ENCODE data around the gene PDE8A.

PDE8A gene

GRCh38 chr15:85024509-85025336 is 43.1 kb downstream of the PDE8A start:
- no peaks in the 10 kb centered on the region for H3K36me3 ChIP-seq (ENCODE audit: control insufficient read depth, insufficient read depth, low read length)
- peak overlapping the region; percentile 69 for H3K18ac ChIP-seq (ENCODE audit: low read length)
- H3K9ac ChIP-seq (ENCODE audit: low read length) = no peak overlapping the region
- WGBS (ENCODE audit: extremely low coverage, insufficient coverage, low lambda C conversion rate) = no CpG with 5 or more reads among the region's 4 CpGs
- no peak overlapping the region for H3K23ac ChIP-seq (ENCODE audit: low read length)
- H2BK120ac ChIP-seq (ENCODE audit: low read depth, low read length) = no peak overlapping the region
- no peak overlapping the region for H4K5ac ChIP-seq (ENCODE audit: low read length)
- H3K79me1 ChIP-seq (ENCODE audit: low read length) = peaks cover 6% of the 10 kb centered on the region
- H2AK5ac ChIP-seq (ENCODE audit: low read length) = no peak overlapping the region
- H2BK15ac ChIP-seq (replicated peaks; ENCODE audit: low read depth) = no peak overlapping the region
- no peak overlapping the region for H3K4me3 ChIP-seq (ENCODE audit: low read length)
- peak overlapping the region; percentile 46 for H3K4ac ChIP-seq (ENCODE audit: low read depth, low read length)
- no peaks in the 10 kb centered on the region for H3K79me2 ChIP-seq (ENCODE audit: control insufficient read depth, insufficient read depth, low read length)
- no peaks in the 10 kb centered on the region for H3K27me3 ChIP-seq (ENCODE audit: insufficient read depth, low read length, poor library complexity)
- no peak overlapping the region for H2BK5ac ChIP-seq (ENCODE audit: low read length)
- H3K56ac ChIP-seq (ENCODE audit: low read length) = no peak overlapping the region
- no peak overlapping the region for H4K8ac ChIP-seq (ENCODE audit: low read depth, low read length)
- H3K4me1 ChIP-seq (ENCODE audit: control insufficient read depth, low read depth, low read length) = peaks cover 6% of the 10 kb centered on the region
- no peak overlapping the region for H3K4me2 ChIP-seq (ENCODE audit: low read length)
- no peak for DNase-seq
- no peak overlapping the region for H3K27ac ChIP-seq (ENCODE audit: low read depth, low read length)

DNA sequence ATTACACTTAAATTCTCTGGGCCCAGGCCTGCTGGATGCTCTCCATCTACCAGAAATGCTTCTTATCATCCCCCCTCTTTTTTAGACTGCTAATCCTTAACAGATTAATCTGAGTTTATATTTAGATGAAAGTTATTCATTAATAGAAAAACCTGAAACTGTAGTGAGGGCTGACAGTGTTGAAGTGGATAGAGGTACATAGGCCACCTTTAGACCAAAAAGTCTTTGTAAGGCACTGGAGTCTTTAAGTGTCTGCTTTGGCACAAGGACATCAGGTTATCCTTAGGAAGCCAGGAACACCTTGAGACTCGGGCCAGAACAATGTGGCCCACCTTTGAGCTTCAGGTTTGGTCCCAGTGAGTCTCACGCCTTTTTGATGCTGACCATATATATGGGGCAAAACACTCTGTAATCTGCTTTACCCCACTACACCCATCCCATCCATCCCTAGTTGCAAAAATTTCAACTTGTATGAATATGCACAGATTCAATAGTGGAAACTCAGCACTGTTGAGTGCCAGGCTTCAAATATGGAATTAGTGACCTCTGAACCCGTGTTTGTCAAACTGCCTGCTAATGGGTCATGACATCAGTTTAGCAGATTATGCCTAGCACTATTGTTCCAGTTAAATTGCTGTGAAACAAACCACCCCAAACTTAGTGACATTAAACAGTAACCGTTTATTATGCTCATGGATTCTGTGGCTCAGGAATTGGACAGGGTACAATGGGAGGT is 44.0 kb downstream of the PDE8A start:
- H4K5ac ChIP-seq (ENCODE audit: low read length) = no peak overlapping the region
- no peaks in the 10 kb centered on the region for H3K79me2 ChIP-seq (ENCODE audit: control insufficient read depth, insufficient read depth, low read length)
- H4K8ac ChIP-seq (ENCODE audit: low read depth, low read length) = no peak overlapping the region
- no peak overlapping the region for H3K4ac ChIP-seq (ENCODE audit: low read depth, low read length)
- no peak overlapping the region for H2AK5ac ChIP-seq (ENCODE audit: low read length)
- no peak overlapping the region for H3K4me2 ChIP-seq (ENCODE audit: low read length)
- H3K79me1 ChIP-seq (ENCODE audit: low read length) = peaks cover 6% of the 10 kb centered on the region
- H3K27ac ChIP-seq (ENCODE audit: low read depth, low read length) = no peak overlapping the region
- no CpG with 5 or more reads among the region's 4 CpGs for WGBS (ENCODE audit: extremely low coverage, insufficient coverage, low lambda C conversion rate)
- no peak overlapping the region for H3K9ac ChIP-seq (ENCODE audit: low read length)
- H3K23ac ChIP-seq (ENCODE audit: low read length) = no peak overlapping the region
- H2BK120ac ChIP-seq (ENCODE audit: low read depth, low read length) = no peak overlapping the region
- no peak overlapping the region for H3K4me3 ChIP-seq (ENCODE audit: low read length)
- H3K56ac ChIP-seq (ENCODE audit: low read length) = no peak overlapping the region
- no peaks in the 10 kb centered on the region for H3K36me3 ChIP-seq (ENCODE audit: control insufficient read depth, insufficient read depth, low read length)
- peaks cover 12% of the 10 kb centered on the region for H3K4me1 ChIP-seq (ENCODE audit: control insufficient read depth, low read depth, low read length)
- no peak overlapping the region for H3K18ac ChIP-seq (ENCODE audit: low read length)
- no peak for DNase-seq
- H2BK15ac ChIP-seq (replicated peaks; ENCODE audit: low read depth) = no peak overlapping the region
- H3K27me3 ChIP-seq (ENCODE audit: insufficient read depth, low read length, poor library complexity) = no peaks in the 10 kb centered on the region
- H2BK5ac ChIP-seq (ENCODE audit: low read length) = no peak overlapping the region

GRCh38 chr15:85026304-85027032 is 44.8 kb downstream of the PDE8A start:
- Histone ChIP-seq H4K5ac (ENCODE audit: low read length) (no peak overlapping the region), H3K27me3 (ENCODE audit: insufficient read depth, low read length, poor library complexity) (no peaks in the 10 kb centered on the region), H3K18ac (ENCODE audit: low read length) (no peak overlapping the region), H3K4me1 (ENCODE audit: control insufficient read depth, low read depth, low read length) (peaks cover 16% of the 10 kb centered on the region), H3K23ac (ENCODE audit: low read length) (no peak overlapping the region), H3K36me3 (ENCODE audit: control insufficient read depth, insufficient read depth, low read length) (no peaks in the 10 kb centered on the region), H3K4ac (ENCODE audit: low read depth, low read length) (no peak overlapping the region), H2BK15ac (replicated peaks; ENCODE audit: low read depth) (no peak overlapping the region), H3K79me2 (ENCODE audit: control insufficient read depth, insufficient read depth, low read length) (no peaks in the 10 kb centered on the region), H3K4me3 (ENCODE audit: low read length) (no peak overlapping the region), H2AK5ac (ENCODE audit: low read length) (no peak overlapping the region), H3K9ac (ENCODE audit: low read length) (no peak overlapping the region), H3K27ac (ENCODE audit: low read depth, low read length) (no peak overlapping the region), H2BK5ac (ENCODE audit: low read length) (no peak overlapping the region), H4K8ac (ENCODE audit: low read depth, low read length) (no peak overlapping the region), H3K79me1 (ENCODE audit: low read length) (peaks cover 6% of the 10 kb centered on the region), H3K4me2 (ENCODE audit: low read length) (no peak overlapping the region), H2BK120ac (ENCODE audit: low read depth, low read length) (no peak overlapping the region), H3K56ac (ENCODE audit: low read length) (no peak overlapping the region)
- no CpG with 5 or more reads among the region's 2 CpGs for WGBS (ENCODE audit: extremely low coverage, insufficient coverage, low lambda C conversion rate)
- DNase-seq = no peak

DNA sequence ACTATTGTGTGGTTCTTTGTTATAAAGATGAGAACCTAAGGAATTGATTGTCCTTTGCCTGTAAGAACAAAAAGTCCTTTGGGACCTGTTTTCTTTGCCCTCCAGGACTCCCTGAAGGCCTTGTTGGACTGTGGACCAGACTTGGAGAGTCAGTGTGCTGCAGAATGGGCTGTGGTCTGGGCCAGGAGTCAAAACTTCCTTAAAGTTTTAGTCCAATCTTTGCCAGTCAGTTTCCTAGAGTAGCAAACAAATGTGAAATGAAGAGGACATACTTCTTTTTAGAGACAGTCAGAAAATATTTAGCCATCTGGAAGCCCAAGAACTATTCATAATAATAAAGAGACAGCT is 45.4 kb downstream of the PDE8A start:
- Histone ChIP-seq H2BK120ac (ENCODE audit: low read depth, low read length) (no peak overlapping the region), H2AK5ac (ENCODE audit: low read length) (no peak overlapping the region), H3K4ac (ENCODE audit: low read depth, low read length) (no peak overlapping the region), H3K36me3 (ENCODE audit: control insufficient read depth, insufficient read depth, low read length) (no peaks in the 10 kb centered on the region), H3K56ac (ENCODE audit: low read length) (no peak overlapping the region), H4K8ac (ENCODE audit: low read depth, low read length) (no peak overlapping the region), H3K27me3 (ENCODE audit: insufficient read depth, low read length, poor library complexity) (no peaks in the 10 kb centered on the region), H4K5ac (ENCODE audit: low read length) (no peak overlapping the region), H3K4me3 (ENCODE audit: low read length) (no peak overlapping the region), H3K4me2 (ENCODE audit: low read length) (no peak overlapping the region), H3K23ac (ENCODE audit: low read length) (no peak overlapping the region), H3K79me2 (ENCODE audit: control insufficient read depth, insufficient read depth, low read length) (no peaks in the 10 kb centered on the region), H2BK5ac (ENCODE audit: low read length) (no peak overlapping the region), H3K4me1 (ENCODE audit: control insufficient read depth, low read depth, low read length) (peaks cover 18% of the 10 kb centered on the region), H2BK15ac (replicated peaks; ENCODE audit: low read depth) (no peak overlapping the region), H3K18ac (ENCODE audit: low read length) (no peak overlapping the region), H3K79me1 (ENCODE audit: low read length) (peaks cover 6% of the 10 kb centered on the region), H3K27ac (ENCODE audit: low read depth, low read length) (no peak overlapping the region), H3K9ac (ENCODE audit: low read length) (no peak overlapping the region)
- no peak for DNase-seq

DNA sequence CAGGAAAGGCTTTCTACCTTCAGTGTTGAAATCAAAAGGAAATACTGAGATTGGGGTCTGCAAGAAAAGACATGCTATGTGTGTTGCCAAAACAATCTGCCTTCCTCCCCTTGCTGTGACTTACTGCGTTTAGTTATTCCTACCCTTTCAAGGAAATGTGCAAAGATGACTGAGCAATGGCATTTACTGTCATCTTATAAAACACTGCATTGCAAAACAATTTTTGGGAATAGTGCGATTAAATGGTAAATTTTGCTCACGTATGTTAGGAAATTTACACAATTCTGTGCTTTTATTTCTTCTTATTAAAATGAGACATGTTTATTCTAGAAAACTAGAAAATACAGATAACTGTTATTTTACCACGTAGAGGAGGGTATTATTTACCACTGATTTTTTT is 45.8 kb downstream of the PDE8A start:
- Histone ChIP-seq H3K27ac (ENCODE audit: low read depth, low read length) (no peak overlapping the region), H3K27me3 (ENCODE audit: insufficient read depth, low read length, poor library complexity) (no peaks in the 10 kb centered on the region), H3K4ac (ENCODE audit: low read depth, low read length) (no peak overlapping the region), H2BK5ac (ENCODE audit: low read length) (no peak overlapping the region), H3K79me1 (ENCODE audit: low read length) (peaks cover 6% of the 10 kb centered on the region), H4K8ac (ENCODE audit: low read depth, low read length) (no peak overlapping the region), H3K23ac (ENCODE audit: low read length) (no peak overlapping the region), H3K79me2 (ENCODE audit: control insufficient read depth, insufficient read depth, low read length) (no peaks in the 10 kb centered on the region), H4K5ac (ENCODE audit: low read length) (no peak overlapping the region), H3K9ac (ENCODE audit: low read length) (no peak overlapping the region), H3K56ac (ENCODE audit: low read length) (no peak overlapping the region), H3K4me1 (ENCODE audit: control insufficient read depth, low read depth, low read length) (peaks cover 18% of the 10 kb centered on the region), H3K4me2 (ENCODE audit: low read length) (no peak overlapping the region), H2BK120ac (ENCODE audit: low read depth, low read length) (no peak overlapping the region), H2AK5ac (ENCODE audit: low read length) (no peak overlapping the region), H3K36me3 (ENCODE audit: control insufficient read depth, insufficient read depth, low read length) (no peaks in the 10 kb centered on the region), H3K4me3 (ENCODE audit: low read length) (no peak overlapping the region), H2BK15ac (replicated peaks; ENCODE audit: low read depth) (no peak overlapping the region), H3K18ac (ENCODE audit: low read length) (no peak overlapping the region)
- no peak for DNase-seq
- no CpG with 5 or more reads among the region's 4 CpGs for WGBS (ENCODE audit: extremely low coverage, insufficient coverage, low lambda C conversion rate)

Data from mesendoderm (in vitro differentiated cells).